Esophagus squamous epithelium (tissue), 5 donors: Measurements from ENCODE around the gene ZNF441. TPM values are rescaled to one million over a fixed set of nuclear protein-coding genes. Genes with fewer than 3 reads are reported as not detected.

Experiments used
- DNase-seq: peaks from one replicate; lab custom pipeline; 2025; lab: John Stamatoyannopoulos, UW
- H3K27ac ChIP-seq, 4 donors: fragments of 200-600 bp; sonication (generic); one replicate each; pipeline ENCODE4 v1.5.1; 2016 to 2019; ENCODE audit warnings: mild to moderate bottlenecking in 1 of 4
- H3K27me3 ChIP-seq, 4 donors: fragments of 200-600 bp; sonication (generic); 1 replicate in 3 of 4; 2 replicates in 1 of 4; pipeline versions ENCODE4 v1.5.1 to v1.6.0; 2017 to 2021; ENCODE audit warnings: antibody characterized with exemption in 1 of 4
- H3K36me3 ChIP-seq, 3 donors: fragments of 200-600 bp; sonication (generic); one replicate each; pipeline ENCODE4 v1.5.1; 2016 to 2019
- H3K4me1 ChIP-seq, 3 donors: fragments of 200-600 bp; sonication (generic); one replicate each; pipeline ENCODE4 v1.5.1; 2017 to 2019
- H3K4me3 ChIP-seq, 4 donors: fragments of 200-600 bp; sonication (generic); 1 replicate in 3 of 4; 2 replicates in 1 of 4; pipeline ENCODE4 v1.5.1; 2016 to 2019; ENCODE audit warnings: mild to moderate bottlenecking in 2 of 4, moderate library complexity in 1 of 4
- H3K9me3 ChIP-seq, 3 donors: fragments of 200-600 bp; sonication (generic); one replicate each; pipeline ENCODE4 v1.5.1; 2016 to 2019
- POLR2A ChIP-seq, 4 donors: fragments of 450-650 bp; IDR thresholded peaks; one replicate each; pipeline ENCODE4 v1.6.1; 2017; ENCODE audit warnings: antibody characterized with exemption in 4 of 4, mild to moderate bottlenecking in 4 of 4, moderate library complexity in 3 of 4
- WGBS, 2 donors: methylation state at CpG; one replicate each; pipeline ENCODE4 v1.1.5; 2018; 5-methylcytosine and 5-hydroxymethylcytosine counted together
- intact Hi-C: fragments of 100-400 bp; cut with DNase I; formaldehyde crosslinking; loops from one replicate; pipeline ENCODE4 v1.15.0; 2022
- total RNA-seq, 4 donors: library from RNA; depleted of rRNA; stranded (reverse); fragments of >200 nt; gene quantifications; one replicate each; pipeline ENCODE4 v1.1.0, GENCODE V29; 2016
- TF ChIP-seq, protein P1 (sequence below), 6 experiments: fragments of 450-650 bp in 4 of 6; fragments of 200-600 bp in 2 of 6; sonication (generic) in 2 of 6; IDR thresholded peaks; one replicate each; pipeline ENCODE4 v1.5.1; 2016 to 2019; ENCODE audit warnings: antibody characterized with exemption in 6 of 6, mild to moderate bottlenecking in 4 of 6, moderate library complexity in 4 of 6
- donor health status: DM: yes; HTN: yes; CAD: no.

The ZNF441 gene
- total RNA-seq, 4 donors from 2014 or later, result 1.0 to 5.7 (median 2.4) TPM

DNA sequence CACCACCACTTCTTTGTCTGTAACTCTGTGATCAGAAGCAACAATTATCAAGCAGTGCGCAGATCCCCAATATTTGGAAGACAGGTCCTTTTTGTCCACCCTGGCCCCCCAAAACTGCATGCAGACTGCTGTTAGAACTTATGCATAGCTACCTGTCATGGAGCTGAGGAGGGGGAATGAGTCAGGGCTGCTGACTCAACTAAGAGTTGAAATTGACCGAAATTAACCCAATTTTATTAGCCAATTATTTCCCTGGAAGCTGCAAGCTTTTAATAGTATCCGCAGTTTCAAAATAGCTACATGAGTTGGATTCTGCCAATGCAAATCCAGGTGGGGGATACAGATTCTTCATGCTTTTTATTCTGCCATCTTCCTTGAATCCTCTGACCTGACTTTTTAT is 17.6 kb downstream of the ZNF441 start:
- peaks cover 16 to 29% (median 17%) of the 10 kb centered on the region in 3 donors for H3K36me3 ChIP-seq
- peaks cover 0 to 98% (median 81%) of the 10 kb centered on the region in 3 donors for H3K9me3 ChIP-seq

DNA sequence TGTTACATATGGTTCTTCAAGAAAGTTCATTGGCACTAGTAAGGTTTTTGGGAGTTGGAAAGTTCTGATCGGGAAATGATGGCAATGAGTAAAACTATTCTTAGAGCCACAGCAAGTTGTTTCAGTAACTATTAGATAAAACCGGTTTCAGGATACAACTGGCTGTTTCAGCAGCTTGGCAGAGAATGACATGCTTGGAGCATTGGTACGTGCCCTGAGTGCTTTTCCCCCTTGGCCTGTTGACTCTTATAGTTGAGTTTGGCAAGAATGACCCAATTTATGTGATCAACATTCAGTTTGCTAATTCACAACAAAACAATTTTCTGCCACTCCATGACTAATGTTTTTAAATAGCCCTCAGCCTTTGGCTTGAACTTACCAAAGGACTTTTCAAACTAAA is 20.7 kb downstream of the ZNF441 start:
- WGBS, 2 donors, result 71 to 76% methylated on average over 3 of the region's 3 CpGs
- H3K27ac ChIP-seq, result no peak overlapping the region
- intact Hi-C loops, result no loop called here
- H3K36me3 ChIP-seq, result no peaks in the 10 kb centered on the region
- H3K4me1 ChIP-seq, result no peaks in the 10 kb centered on the region
- DNase-seq, result no peak
- peaks cover 0 to 77% (median 56%) of the 10 kb centered on the region in 3 donors for H3K9me3 ChIP-seq
- TF ChIP-seq, protein P1, sequence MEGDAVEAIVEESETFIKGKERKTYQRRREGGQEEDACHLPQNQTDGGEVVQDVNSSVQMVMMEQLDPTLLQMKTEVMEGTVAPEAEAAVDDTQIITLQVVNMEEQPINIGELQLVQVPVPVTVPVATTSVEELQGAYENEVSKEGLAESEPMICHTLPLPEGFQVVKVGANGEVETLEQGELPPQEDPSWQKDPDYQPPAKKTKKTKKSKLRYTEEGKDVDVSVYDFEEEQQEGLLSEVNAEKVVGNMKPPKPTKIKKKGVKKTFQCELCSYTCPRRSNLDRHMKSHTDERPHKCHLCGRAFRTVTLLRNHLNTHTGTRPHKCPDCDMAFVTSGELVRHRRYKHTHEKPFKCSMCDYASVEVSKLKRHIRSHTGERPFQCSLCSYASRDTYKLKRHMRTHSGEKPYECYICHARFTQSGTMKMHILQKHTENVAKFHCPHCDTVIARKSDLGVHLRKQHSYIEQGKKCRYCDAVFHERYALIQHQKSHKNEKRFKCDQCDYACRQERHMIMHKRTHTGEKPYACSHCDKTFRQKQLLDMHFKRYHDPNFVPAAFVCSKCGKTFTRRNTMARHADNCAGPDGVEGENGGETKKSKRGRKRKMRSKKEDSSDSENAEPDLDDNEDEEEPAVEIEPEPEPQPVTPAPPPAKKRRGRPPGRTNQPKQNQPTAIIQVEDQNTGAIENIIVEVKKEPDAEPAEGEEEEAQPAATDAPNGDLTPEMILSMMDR (IDR thresholded peaks at IDR 0.05), result no peak
- no peak for TF ChIP-seq POLR2A (IDR thresholded peaks at IDR 0.05)
- no peak overlapping the region for H3K4me3 ChIP-seq
- H3K27me3 ChIP-seq, result no peaks in the 10 kb centered on the region

More for the DNA sequence above, 17.6 kb downstream of the ZNF441 start:
- no peak for TF ChIP-seq POLR2A (IDR thresholded peaks at IDR 0.05)
- TF ChIP-seq, protein P1 (IDR thresholded peaks at IDR 0.05), result no peak
- Histone ChIP-seq H3K27ac (no peak overlapping the region), H3K4me1 (no peaks in the 10 kb centered on the region), H3K4me3 (no peak overlapping the region), H3K27me3 (no peaks in the 10 kb centered on the region)
- intact Hi-C loops, result no loop called here
- no peak for DNase-seq
- 86 to 90% methylated on average over 3 of the region's 3 CpGs for WGBS, 2 donors

DNA sequence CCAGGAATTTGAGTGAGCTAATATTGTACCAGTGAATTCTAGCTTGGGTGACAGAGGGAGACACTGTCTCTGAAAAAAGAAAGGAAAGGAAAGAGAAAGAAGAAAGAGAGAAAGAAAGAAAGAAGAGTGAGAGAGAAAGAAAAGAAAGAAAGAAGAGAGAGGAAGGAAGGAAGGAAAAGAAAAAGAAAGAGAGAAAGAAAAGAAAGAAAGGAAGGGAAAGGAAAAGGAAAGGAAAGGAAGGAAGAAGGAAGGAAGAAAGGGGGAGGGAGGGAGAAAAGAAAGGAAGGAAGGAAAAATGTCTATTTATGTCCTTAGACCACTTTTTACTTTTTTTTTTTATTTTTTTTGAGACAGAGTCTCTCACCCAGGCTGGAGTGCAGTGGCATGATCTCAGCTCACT is 26.1 kb downstream of the ZNF441 start:
- TF ChIP-seq, protein P1 (IDR thresholded peaks at IDR 0.05), result no peak
- no peak for TF ChIP-seq POLR2A (IDR thresholded peaks at IDR 0.05)
- DNase-seq, result no peak
- Histone ChIP-seq H3K36me3 (no peaks in the 10 kb centered on the region), H3K27me3 (no peaks in the 10 kb centered on the region), H3K27ac (no peak overlapping the region), H3K4me1 (peaks cover 4 to 9% (median 9%) of the 10 kb centered on the region in 3 donors), H3K4me3 (no peak overlapping the region), H3K9me3 (peaks cover 0 to 23% (median 16%) of the 10 kb centered on the region in 3 donors)
- intact Hi-C loops, result no loop called here

DNA sequence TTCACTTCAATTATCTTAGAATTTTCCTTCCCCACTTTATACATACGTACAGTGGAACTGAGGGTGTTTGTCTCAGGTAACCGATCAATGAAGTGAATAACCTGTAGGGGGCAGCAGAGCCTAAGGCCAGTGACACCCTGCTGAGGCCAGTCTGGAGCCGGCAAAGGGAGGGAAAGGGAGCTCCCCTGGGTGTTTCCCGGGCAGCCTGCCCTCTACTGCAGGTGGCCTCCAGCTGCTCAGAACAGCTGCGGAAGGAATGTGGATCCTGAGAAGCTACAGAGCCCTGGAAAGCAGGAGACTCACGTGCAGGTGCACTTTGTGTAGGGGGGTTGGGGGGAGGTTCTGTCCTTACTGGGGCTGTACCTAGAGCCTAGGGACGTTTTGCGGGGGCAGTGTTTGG is 30.7 kb downstream of the ZNF441 start:
- peak overlapping the region in 2 of 4 donors; percentile 84 to 87 for H3K27ac ChIP-seq

More for the DNA sequence above, 30.7 kb downstream of the ZNF441 start:
- Histone ChIP-seq H3K4me3 (peak overlapping the region in 2 of 4 donors; percentile 67 to 82), H3K4me1 (peaks cover 7 to 26% (median 11%) of the 10 kb centered on the region in 3 donors), H3K27me3 (no peaks in the 10 kb centered on the region), H3K9me3 (no peaks in the 10 kb centered on the region), H3K36me3 (no peaks in the 10 kb centered on the region)
- DNase-seq, result no peak
- TF ChIP-seq, protein P1 (IDR thresholded peaks at IDR 0.05), result peak; percentile 83 to 94 (median 88)
- TF ChIP-seq POLR2A (IDR thresholded peaks at IDR 0.05), result no peak
- intact Hi-C loops, result loop anchor here (5.0 kb wide), 1 partner anchor 345 kb away; the partner anchor contains the start of gene ZNF20
- 2 to 13% methylated on average over 4 to 7 of the region's 8 CpGs for WGBS, 2 donors
